ENCODE results near the gene XK.
"Not testable (repeated sequence)": the region's sequence is repeated elsewhere in the genome, so short reads cannot be mapped to it uniquely, and the experiment has no call there.

The XK gene, protein sequence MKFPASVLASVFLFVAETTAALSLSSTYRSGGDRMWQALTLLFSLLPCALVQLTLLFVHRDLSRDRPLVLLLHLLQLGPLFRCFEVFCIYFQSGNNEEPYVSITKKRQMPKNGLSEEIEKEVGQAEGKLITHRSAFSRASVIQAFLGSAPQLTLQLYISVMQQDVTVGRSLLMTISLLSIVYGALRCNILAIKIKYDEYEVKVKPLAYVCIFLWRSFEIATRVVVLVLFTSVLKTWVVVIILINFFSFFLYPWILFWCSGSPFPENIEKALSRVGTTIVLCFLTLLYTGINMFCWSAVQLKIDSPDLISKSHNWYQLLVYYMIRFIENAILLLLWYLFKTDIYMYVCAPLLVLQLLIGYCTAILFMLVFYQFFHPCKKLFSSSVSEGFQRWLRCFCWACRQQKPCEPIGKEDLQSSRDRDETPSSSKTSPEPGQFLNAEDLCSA

DNA sequence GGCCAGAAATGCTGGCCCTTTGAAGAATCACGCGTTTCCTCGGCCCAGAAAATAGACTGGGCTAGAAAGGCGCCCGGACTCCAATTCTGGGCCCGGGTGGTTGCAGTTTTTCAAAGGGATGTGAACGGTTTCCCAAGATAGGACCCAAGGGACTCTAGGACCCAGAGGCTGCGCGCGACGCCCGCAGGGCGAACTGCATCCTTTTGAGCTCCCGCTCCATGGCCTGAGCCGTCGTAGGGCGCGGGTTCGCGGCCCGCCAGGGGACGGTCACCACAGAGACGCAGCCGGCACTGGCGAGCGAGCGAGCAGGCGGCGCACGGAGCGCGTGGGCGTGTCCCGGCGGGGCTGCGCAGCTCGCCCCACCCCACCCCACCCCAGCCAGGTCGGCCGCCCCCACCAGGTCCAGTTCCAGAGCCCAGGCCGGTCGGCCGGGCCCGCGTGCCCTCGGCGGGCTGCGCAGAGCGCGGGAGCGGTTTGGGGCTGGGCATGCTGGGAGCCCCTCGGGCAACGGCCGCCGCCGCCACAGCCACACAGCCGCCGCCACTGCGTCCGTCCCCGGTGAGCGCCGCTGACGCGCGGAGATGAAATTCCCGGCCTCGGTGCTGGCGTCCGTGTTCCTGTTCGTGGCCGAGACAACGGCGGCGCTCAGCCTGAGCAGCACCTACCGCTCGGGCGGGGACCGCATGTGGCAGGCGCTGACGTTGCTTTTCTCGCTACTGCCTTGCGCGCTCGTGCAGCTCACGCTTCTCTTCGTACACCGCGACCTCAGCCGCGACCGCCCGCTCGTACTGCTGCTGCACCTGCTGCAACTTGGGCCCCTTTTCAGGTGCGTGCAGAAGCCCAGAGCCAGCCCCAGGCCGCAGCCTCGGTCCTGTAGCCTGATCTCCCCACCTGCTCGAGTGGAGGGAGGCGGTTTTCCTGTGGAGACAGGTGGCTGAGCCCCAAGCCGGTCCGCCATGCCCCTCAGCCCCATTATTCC is at the start of gene XK:
TSS of gene XK (plus strand) at position 411 of the 979 bp plus-strand sequence. CDS start at position 582, 171 bp downstream.
- DNase-seq, result peak; percentile 45 to 61

DNA sequence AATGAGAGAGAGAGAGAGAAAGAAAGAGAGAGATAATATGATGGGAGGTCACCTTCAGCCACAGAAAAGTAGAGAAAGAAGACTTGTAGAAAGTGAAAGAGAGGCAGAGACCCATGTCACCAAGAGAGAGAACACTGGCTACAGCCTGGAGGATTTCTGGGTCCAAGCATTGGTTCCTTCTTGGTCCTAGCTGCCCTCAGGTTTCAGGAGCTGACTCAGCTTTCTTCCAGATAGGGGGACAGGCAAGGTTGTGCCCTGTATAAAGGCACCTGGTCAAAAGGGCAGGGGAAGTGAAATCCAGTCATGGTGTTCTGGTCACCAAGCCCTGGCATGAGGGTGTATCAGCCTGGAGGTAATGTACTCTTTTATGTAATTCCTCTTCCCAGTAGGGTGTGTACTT is 47.5 kb upstream of the XK start:
- DNase-seq, result no peak

DNA sequence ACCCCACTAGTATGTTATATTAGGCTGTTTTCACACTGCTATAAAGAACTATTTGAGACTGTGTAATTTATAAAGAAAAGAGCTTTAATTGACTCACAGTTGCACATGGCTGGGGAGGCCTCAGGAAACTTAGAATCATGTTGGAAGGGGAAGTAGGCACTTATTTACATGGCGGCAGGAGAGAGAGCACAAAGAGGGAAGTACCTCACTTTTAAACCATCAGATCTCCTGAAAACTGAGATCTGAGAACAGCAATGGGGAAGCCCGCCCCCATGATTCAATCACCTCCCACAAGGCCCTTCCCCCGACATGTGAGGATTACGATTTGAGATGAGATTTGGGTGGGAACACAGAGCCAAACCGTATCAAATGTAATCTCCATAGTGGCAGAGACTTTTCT is 45.4 kb upstream of the XK start:
- no peak for DNase-seq

DNA sequence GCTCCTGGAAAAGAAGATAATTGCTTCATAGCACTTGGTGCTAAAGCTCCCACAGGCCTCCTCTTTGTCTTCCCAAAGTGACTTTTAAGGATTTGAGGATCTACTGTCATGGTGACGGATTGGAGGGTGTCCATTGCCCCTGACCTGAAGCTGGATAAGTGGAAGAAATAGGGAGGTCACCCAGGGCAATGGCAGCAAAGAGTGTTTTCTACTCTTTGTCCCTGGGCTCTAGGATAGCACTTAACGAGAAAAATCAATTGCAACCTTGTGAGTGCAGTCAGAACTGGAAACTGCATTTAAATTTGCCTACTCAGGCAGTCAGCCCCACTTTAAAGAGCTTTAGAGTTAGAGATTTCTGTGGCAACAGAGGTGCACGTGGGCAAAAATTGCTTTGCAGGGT is 43.7 kb upstream of the XK start:
- DNase-seq, result no peak

DNA sequence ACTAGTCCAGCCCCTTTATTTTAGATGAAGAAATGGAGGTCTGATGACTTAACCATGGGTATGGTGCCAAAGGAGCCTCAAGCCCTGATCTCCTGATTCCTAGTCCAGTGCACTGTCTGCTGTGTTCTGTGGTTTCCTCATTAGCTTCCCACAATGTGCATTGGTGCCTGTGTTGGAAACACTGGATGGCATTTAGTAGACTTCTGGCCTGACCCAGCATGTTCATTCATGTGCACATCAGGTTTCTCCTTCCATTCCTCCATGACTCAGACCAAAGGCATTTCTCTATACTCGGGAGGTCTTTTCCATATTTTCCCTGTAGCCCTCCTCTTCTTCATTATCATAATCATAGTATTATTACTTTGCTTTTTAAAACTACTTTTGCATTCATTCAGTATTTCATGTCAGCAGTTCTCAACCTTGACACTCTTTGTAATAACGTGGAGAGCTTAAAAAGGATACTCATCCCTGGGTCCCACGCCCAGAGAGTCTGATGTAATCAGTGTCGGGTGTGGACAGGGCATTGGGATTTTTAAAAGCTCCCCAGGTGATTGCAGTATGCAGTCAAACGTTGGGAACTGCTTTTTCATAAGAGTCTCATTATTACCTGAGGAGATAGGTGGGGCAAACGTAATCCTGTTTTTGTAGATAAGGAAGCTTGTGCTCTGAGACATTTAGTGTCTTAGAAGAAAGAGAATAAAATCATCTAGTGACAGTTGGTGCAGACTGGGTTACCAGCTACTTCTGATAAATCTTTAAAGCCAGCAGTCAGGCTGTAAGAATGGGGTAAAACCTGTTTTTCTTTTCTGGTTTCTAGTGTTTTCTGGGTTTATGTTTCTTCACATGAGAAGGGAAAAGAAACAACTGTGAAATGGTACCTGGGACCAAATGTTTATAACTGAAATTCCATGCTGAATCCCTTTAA is 40.9 kb upstream of the XK start:
- DNase-seq, result no peak

DNA sequence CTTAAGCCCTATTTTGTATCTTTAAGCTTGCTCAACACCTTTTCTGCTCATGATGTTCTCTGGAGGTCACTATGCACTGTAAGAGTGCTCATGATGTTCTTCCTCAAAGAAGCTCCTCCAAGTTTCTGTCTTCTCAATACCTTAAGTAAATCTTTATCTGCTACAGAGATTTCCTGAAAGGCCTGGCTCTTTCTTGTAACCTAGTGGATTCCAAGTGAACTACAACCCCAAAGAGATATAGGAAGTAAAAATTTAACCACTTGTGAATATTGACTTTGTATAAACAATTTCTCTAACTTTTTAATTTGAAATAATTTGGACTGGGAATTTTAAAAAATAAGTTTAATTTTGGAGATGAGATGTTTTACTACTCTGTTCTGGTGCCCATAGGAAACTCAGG is 39.3 kb upstream of the XK start:
- DNase-seq, result no peak

DNA sequence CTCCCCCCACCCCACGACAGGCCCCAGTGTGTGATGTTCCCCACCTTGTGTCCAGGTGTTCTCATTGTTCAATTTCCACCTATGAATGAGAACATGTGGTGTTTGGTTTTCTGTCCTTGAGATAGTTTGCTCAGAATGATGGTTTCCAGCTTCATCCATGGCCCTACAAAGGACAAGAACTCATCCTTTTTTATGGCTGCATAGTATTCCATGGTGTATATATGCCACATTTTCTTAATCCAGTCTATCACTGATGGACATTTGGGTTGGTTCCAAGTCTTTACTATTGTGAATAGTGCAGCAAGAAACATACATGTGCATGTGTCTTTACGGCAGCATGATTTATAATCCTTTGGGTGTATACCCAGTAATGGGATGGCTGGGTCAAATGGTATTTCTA is 34.7 kb upstream of the XK start:
- DNase-seq, result not testable (repeated sequence)

DNA sequence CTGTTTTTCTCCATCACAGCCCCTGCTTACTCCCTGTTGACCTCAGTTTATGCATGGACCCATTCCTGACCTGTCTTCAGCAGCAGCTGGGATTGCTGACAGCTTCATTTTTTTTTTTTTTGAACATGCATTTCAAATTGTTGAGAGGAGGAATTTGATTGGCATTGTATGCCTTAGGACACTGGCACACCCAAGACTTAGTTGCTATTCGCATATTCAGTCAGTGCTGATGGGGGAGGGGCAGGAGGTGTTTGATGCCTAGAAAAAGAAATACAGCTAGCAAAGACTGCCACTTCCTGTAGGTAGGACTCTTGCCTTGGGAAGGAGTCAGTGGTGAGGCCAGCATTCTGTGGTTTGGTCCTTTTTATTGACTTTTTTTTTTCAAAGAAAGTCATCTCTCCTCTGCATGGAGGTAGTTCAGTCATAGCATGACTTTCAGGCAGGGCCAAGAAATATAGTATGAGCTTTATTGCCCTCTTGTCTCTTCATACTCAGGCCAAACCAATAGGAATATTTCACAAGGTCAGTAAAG is 33.6 kb upstream of the XK start:
- no peak for DNase-seq

DNA sequence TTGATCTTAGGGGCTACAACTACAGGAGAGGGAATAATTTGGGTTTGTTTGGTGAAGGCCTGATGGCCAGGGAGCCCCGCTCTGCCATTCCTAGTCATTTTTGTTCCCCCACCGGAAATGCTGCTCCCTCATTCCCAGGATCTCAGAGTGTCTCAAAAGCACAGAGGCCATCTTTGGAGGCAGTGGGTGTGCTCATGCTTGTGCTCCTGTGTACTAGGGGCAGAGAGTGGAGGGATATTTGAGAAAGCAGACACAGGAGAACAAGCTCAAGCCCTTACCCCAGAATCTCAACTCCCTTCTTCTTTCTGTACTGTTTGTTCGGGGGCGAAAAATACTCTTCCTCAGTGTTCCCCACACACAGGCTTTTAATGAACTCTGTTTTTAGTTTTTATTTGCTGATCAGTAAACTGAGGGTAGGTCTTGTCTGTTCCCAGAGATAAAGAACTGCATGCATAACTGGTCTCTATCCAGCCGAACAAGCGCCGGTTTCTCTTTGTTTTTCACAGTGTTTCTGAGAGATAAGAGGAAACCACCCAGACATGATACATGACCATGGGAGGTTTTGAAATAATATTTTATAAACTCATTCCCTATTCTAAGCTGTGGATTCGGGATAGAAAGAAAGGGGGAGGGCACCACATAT is 32.9 kb upstream of the XK start:
- DNase-seq, result no peak

DNA sequence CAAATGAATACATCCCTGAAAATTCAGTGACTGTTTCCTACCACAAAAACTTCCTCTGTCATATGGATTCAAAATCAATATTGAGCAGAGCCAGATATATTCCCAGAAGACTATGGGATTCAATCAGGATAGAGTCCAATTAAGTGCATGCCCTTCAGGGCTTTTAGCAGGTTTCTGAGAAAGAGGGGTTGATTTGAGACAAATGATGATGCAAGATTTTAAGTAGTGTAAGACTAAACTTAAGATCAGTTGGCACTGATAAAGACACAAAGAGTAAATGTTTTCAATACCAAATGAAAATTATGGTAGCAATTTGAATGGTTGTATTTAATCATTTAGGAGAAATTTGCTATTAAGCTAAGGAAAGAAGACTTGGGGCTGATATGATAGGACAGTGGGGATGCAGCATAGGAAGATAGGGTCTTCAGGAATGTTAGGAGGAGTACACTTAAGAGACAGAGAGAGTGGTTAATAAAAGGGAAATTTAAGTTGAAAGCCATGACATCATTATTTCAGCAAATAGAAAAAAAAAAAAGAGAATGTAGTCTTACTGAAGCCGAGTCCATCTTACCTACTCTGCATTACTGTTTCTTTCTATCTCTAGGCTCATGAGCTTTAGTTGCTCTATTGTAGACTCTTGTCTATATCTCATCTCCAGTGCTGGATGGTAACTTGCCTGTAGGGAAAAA is 32.0 kb upstream of the XK start:
- DNase-seq, result no peak

DNA sequence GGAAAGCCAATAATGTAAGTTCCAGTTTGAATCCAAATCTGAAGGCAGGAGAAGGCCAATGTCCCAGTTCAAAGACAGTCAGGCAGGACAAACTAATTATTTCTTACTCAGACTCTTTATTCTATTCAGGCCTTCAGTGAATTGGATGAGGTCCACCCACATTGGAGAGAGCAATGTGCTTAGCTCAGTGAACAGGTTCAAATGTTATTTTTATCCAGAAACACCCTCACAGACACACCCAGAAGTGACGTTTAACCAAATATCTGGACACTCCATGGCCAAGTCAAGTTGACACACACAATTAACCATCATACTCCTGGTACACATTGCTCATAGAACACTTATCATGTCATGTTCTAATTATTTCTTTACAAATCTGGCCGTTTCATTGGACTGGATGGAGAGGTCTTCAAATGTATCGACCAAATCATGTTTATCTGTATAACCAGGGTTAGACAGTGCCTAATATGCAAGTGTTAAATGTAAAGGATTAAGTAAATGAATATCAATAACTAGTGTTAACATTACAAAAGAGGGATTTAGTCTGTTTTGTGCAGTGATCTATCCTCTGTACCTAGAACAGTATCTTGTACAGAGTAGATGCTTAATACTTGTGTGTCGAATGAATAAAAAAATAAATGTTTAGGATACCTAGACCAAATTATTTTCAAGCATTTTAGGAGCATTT is 27.1 kb upstream of the XK start:
- no peak for DNase-seq

DNA sequence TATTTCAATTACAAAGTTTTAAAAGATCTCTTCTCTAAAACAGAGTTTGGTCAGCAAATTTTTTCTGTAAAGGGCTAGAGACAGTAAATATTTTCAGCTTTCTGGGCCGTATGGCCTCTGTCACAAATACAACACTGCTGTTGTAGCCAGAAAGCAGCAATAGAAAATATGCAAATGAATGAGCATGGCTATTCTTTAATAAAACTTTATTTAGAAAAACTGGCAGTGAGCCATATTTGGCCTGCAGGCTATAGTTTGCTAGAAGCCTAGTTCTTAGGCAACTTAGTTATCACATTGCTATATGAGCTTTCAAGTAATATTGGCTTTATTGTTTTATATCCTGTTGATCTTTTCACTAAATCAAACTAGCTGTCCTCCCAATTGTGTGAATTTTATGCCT is 26.5 kb upstream of the XK start:
- no peak for DNase-seq

DNA sequence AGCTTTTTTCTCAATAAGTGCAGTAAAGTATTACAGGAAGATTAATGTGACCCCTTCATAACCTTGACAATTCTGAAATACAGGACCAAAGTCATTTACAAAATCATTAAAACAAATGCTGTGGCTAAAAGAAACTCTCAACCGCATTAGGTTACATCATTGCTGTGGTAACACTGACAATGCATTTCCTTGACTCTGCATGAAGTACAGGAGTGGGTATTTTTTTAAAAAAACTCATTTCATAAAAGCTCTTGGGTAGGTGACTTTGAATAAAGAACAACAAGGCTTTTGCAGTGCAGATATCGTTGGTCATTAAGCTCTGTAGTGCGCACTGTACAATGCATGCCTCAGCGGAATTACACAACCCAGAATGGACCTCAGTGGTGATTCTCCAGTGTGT is 23.4 kb upstream of the XK start:
- DNase-seq, result no peak

DNA sequence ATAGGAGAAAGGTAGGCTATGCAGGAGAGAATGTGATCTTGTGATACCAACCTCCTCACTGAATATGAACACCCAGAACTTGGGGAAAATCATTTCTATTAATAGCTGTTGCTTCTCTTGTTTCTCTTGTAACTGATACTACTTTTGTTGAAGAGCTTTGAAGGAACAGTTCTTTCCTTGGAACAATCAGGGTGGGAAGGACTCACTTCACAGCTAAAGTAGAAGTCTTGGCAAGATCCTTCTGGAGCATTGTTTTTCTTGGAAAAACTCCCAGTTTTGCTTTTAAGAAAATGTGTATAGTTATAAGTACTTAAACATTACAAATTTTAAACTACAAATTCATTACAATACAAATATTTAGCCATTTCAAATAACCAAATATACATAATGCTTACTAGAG is 19.1 kb upstream of the XK start:
- no peak for DNase-seq

DNA sequence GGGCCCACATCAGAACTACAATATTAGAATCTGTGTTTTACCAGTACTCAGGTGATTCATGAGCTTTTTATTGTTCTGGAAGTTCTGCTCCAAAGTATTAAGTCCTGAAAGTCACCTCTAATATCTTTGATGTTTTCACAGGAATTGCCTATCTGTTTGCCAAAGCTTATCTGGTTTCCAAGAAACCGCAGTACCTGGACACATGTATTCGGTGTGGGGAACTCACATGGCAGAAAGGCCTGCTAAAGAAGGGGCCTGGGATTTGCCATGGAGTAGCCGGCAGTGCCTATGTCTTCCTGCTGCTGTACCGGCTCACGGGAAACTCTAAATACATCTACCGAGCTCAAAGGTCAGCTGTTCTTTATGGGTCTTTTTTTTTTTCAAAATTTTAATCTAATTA is 18.4 kb upstream of the XK start:
- DNase-seq, result no peak

DNA sequence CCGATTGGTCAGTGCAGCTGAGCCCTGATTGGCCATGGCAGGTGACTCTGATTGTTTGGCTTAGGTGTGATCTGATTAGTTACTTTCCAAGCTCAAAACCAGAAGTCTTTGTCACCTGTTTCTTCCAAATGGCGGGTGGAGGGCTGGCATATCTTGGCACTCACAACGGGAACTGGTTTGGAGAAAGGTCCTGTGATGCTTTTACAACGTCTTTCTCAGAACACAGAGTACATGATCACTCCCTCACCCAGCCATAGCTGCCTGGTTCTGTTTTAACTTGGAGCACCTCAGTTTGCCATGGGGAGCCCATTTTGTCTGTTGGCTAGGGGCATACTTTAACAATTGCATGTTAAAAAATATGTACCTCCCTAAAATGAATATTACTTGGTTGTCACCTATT is 13.0 kb upstream of the XK start:
- no peak for DNase-seq

DNA sequence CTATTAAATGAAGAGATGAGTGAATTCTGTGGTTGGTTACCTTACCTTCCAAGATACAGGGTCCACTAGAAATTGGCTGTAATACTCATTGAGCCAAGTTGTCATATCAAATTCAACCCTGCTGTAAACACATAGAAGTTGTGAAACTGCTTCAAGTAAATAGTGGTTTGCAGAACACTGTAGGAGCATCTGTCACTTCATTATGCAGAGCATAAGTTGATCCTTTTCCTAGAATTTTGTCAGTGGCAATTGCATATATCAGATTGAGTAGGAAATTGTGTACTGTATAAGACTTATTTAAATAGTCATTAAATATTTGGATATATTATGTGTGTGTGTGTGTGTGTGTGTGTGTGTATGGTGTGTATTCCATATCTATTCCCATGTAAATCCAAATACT is 8.8 kb upstream of the XK start:
- no peak for DNase-seq

DNA sequence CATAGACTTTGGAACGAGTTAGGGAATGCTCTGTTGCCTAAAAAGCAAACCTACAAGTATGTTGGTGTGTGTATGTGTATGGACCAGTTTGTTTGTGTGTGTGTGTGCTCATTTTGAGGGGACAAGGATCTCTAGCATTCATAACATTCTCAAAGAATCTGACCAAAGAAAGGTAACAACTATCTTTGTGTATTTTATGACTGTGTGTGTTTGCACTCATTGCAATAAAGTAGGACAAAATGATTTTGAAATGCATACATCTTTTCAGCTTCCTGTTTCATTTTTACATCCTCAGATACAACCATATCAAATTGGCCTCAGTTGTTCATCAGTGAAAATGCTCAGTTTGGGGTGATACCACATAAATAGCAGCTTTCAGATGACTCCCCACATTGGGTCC is 8.3 kb upstream of the XK start:
- DNase-seq, result no peak

DNA sequence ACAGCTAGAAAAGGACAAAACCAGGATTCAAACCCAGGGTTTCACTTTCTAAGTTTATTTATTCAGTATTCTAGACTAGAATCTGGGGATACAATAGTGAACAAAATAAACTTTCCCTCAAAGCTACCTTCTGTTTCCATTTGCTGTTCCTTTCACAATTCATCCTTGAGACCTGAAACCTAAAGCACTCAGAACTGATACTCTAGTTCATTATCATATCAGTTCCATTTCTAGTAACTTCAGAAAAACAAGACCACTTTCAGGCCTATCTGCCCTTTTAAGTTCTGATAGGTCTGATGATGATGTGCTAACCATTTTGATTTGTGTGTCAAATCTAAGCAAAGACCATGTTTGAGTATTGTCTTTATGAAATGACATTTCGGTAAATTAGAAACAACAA is 7.8 kb upstream of the XK start:
- DNase-seq, result no peak

DNA sequence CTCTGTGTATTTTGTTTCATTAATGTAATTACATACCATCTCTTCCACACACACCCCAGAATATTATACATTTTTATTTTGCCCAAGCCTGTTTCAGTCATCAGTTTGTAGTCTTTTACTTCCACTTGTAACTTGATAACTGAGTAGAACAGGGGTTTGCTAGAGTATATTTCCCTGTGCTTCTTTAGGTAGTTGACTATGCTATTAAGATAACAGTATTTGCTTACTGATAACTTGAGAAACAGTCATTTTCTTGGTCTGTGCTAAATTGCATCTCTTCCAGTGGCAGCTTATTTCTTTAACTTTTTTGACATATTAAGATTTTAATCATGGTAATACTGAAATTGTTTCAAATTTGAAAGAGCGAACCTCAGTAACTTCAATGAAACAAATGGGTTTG is 7.0 kb upstream of the XK start:
- no peak for DNase-seq

DNA sequence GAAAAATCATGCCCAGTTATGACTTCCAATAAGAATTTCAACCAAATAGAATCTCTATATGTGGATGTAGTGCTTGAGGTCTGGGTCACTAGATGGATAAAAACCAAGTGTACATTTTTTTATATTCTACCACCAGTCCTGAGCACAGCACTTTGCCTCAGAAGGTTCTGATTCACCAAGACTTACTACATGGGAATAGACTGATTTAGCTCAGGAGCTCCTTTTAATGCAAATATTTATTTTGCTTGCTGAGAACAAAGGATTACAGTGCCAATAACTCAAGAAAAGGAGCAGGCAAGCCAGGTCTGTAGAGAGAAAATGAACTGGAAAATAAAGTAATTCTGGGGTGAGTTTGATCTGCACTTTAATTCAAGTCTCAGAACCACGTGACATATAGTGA is 6.4 kb upstream of the XK start:
- no peak for DNase-seq

Data from NCI-H1930 (cell line).